A673 (cell line): Measurements from ENCODE around the gene XPNPEP2. TPM values are rescaled to one million over a fixed set of nuclear protein-coding genes. Genes with fewer than 3 reads are reported as not detected.

Source experiments
- BruUV-seq: library from RNA; stranded (reverse); fragments of 400-500 nt; replicated peaks from 2 replicates; lab custom pipeline; 2021; lab: Mats Ljungman, UMichigan
- CTCF ChIA-PET: fragments of 300-600 bp; sonication (Branson Sonifier 250); formaldehyde crosslinking; loops from one replicate; lab custom pipeline; 2022; ENCODE audit warnings: antibody characterized with exemption; lab: Charles Lee
- POLR2A ChIA-PET: fragments of 300-600 bp; sonication (Branson Sonifier 250); formaldehyde crosslinking; loops from one replicate; lab custom pipeline; 2022; ENCODE audit warnings: antibody characterized with exemption; ENCODE audit not compliant: low non-redundant PET; lab: Charles Lee
- DNase-seq: peaks from one replicate; pipeline ENCODE4 v3.0.0-alpha.2; 2015; ENCODE audit warnings: low spot score
- H3K27ac ChIP-seq: fragments of 200-600 bp; sonication (generic); 2 replicates; pipeline ENCODE4 v1.5.1; 2016; ENCODE audit warnings: mixed run types, low read depth, mild to moderate bottlenecking, mixed read lengths, antibody characterized with exemption, low read length; ENCODE audit not compliant: poor library complexity, severe bottlenecking
- H3K27me3 ChIP-seq: fragments of 200-600 bp; sonication (generic); replicated peaks from 2 replicates; pipeline ENCODE4 v1.6.1; 2017; ENCODE audit warnings: mixed run types, low read depth, mild to moderate bottlenecking, mixed read lengths, antibody characterized with exemption, low read length; ENCODE audit not compliant: insufficient read depth, poor library complexity
- H3K36me3 ChIP-seq: fragments of 200-600 bp; sonication (generic); 2 replicates; pipeline ENCODE4 v1.6.1; 2016; ENCODE audit warnings: mixed run types, mild to moderate bottlenecking, mixed read lengths, antibody characterized with exemption, low read length; ENCODE audit not compliant: insufficient read depth, poor library complexity, severe bottlenecking
- H3K4me1 ChIP-seq: fragments of 200-600 bp; sonication (generic); 2 replicates; pipeline ENCODE4 v1.6.1; 2017; ENCODE audit warnings: mixed run types, mild to moderate bottlenecking, mixed read lengths, antibody characterized with exemption, low read length; ENCODE audit not compliant: insufficient read depth, poor library complexity, severe bottlenecking
- H3K4me3 ChIP-seq: fragments of 200-600 bp; sonication (generic); 2 replicates; pipeline ENCODE4 v1.5.1; 2016; ENCODE audit warnings: low read depth, mixed run types, mild to moderate bottlenecking, mixed read lengths, low read length; ENCODE audit not compliant: poor library complexity, severe bottlenecking
- H3K9me3 ChIP-seq: fragments of 200-600 bp; sonication (generic); 2 replicates; pipeline ENCODE4 v1.6.1; 2016; ENCODE audit warnings: mixed run types, low read depth, mild to moderate bottlenecking, mixed read lengths, antibody characterized with exemption, low read length; ENCODE audit not compliant: poor library complexity, severe bottlenecking
- CTCF ChIP-seq: fragments of 300-800, 200-600 bp; sonication (generic); conservative IDR thresholded peaks from 2 replicates; pipeline ENCODE4 v1.5.1; 2017; ENCODE audit warnings: low read depth, mild to moderate bottlenecking, antibody characterized with exemption, low read length, moderate library complexity, mixed read lengths
- intact Hi-C: fragments of 100-400 bp; cut with micrococcal nuclease; formaldehyde crosslinking; loops from one replicate; pipeline ENCODE4 v1.10.0; 2022; ENCODE audit not compliant: unreplicated experiment
- total RNA-seq: library from RNA; stranded (reverse); gene quantifications from 2 replicates; pipeline ENCODE4 v1.2.3, GENCODE V29; 2021

XPNPEP2 gene
- total RNA-seq, 1 experiment from 2014 or later: not detected

- H3K27me3 ChIP-seq: no peaks in the 10 kb centered on the region
- H3K27ac ChIP-seq: no peak overlapping the region
- peaks cover 4% of the 10 kb centered on the region for H3K36me3 ChIP-seq
- CTCF ChIA-PET: no interaction called here
- intact Hi-C loops: no loop called here
- TF ChIP-seq CTCF: no peak
- DNase-seq: no peak
- H3K4me1 ChIP-seq: no peaks in the 10 kb centered on the region
- POLR2A ChIA-PET: no interaction called here
- H3K9me3 ChIP-seq: no peaks in the 10 kb centered on the region
- no peak overlapping the region for H3K4me3 ChIP-seq
- BruUV-seq: no TSS peak
Observed at GRCh38 chrX:129818123-129818522, 79.3 kb downstream of the XPNPEP2 start.

Other genes with a start within 250 kb of the XPNPEP2 start
- 56.9 and 61.2 TPM in 2 replicates for gene SMARCA1, start 215.5 kb upstream of the XPNPEP2 start, total RNA-seq
- 25.4 and 27.8 TPM in 2 replicates for gene OCRL, start 198.7 kb upstream of the XPNPEP2 start, total RNA-seq
- gene APLN, start 84.0 kb upstream of the XPNPEP2 start, total RNA-seq: 0.34 and 0.55 TPM in 2 replicates
- not detected in 2 replicates for gene SASH3, start 41.0 kb downstream of the XPNPEP2 start, total RNA-seq
- 17.1 and 19.4 TPM in 2 replicates for gene ZDHHC9, start 104.9 kb downstream of the XPNPEP2 start, total RNA-seq
- gene UTP14A, start 167.2 kb downstream of the XPNPEP2 start, total RNA-seq: 35.6 and 46.3 TPM in 2 replicates
- gene BCORL1, start 243.7 kb downstream of the XPNPEP2 start, total RNA-seq: 13.3 and 18.3 TPM in 2 replicates